GM18868 (cell line): Measurements from ENCODE around the gene CKLF.

Experiments
- ATAC-seq: cut with Tn5 transposase; IDR thresholded peaks from one replicate; pipeline ENCODE4 v1.9.1; 2021; ENCODE audit warnings: mild to moderate bottlenecking, moderate library complexity; ENCODE audit not compliant: unreplicated experiment

Gene CKLF

GRCh38 chr16:66517586-66518263 lies 34.7 kb upstream of the CKLF start:
- no peak for ATAC-seq

GRCh38 chr16:66519482-66520373 lies 32.6 kb upstream of the CKLF start:
- ATAC-seq, result no peak

- no peak for ATAC-seq
Measured at GRCh38 chr16:66520406-66521170, 31.8 kb upstream of the CKLF start.

- no peak for ATAC-seq
Measured at GRCh38 chr16:66521252-66521713, 31.1 kb upstream of the CKLF start.

- peak; percentile 75 for ATAC-seq
Measured at GRCh38 chr16:66521951-66522771, 30.2 kb upstream of the CKLF start.

- no peak for ATAC-seq
Measured at GRCh38 chr16:66522816-66523590, 29.4 kb upstream of the CKLF start.

- no peak for ATAC-seq
Measured at GRCh38 chr16:66523861-66524354, 28.5 kb upstream of the CKLF start.

- peak; percentile 69 for ATAC-seq
Measured at GRCh38 chr16:66524601-66525164, 27.7 kb upstream of the CKLF start.

GRCh38 chr16:66525396-66526180 lies 26.8 kb upstream of the CKLF start:
- no peak for ATAC-seq

- no peak for ATAC-seq
Measured at GRCh38 chr16:66528294-66528693, 24.1 kb upstream of the CKLF start.

- ATAC-seq, result no peak
Measured at GRCh38 chr16:66529475-66529874, 22.9 kb upstream of the CKLF start.

- ATAC-seq, result no peak
Measured at GRCh38 chr16:66534376-66534799, 18.0 kb upstream of the CKLF start.

- ATAC-seq, result no peak
Measured at GRCh38 chr16:66536525-66536924, 15.9 kb upstream of the CKLF start.

- ATAC-seq, result no peak
Measured at GRCh38 chr16:66537236-66537635, 15.1 kb upstream of the CKLF start.

GRCh38 chr16:66538910-66539309 lies 13.5 kb upstream of the CKLF start:
- ATAC-seq, result no peak

GRCh38 chr16:66539623-66540469 lies 12.5 kb upstream of the CKLF start:
- ATAC-seq, result peak; percentile 86
